Natural killer cell (primary cell): ENCODE measurements around the gene PDZRN3. TPM values are rescaled to one million over a fixed set of nuclear protein-coding genes. Genes with fewer than 3 reads are reported as not detected.

Experiments
- ATAC-seq, 3 donors: fragments of 150-1000 bp in 2 of 3; fragments of 200-7000 bp in 1 of 3; cut with Tn5 transposase; 1 replicate in 1 of 3; 2 replicates in 2 of 3; pipeline ENCODE4 v1.10.0; 2021; ENCODE audit warnings: mild to moderate bottlenecking in 2 of 3, moderate library complexity in 2 of 3
- DNase-seq, 2 donors: peaks; one replicate each; pipeline versions ENCODE4 v3.0.0 to v3.0.0-alpha.2; 2013 to 2021; ENCODE audit warnings: mixed read lengths in 1 of 2
- H3K27ac ChIP-seq: one replicate; pipeline ENCODE4 v1.5.1; 2013; ENCODE audit warnings: mild to moderate bottlenecking, low read length
- H3K27me3 ChIP-seq: one replicate; pipeline ENCODE4 v1.6.1; 2013; ENCODE audit warnings: low read length; ENCODE audit not compliant: control insufficient read depth, insufficient read depth
- H3K36me3 ChIP-seq: one replicate; pipeline ENCODE4 v1.6.1; 2013; ENCODE audit warnings: low read length; ENCODE audit not compliant: control insufficient read depth, insufficient read depth
- H3K4me1 ChIP-seq: one replicate; pipeline ENCODE4 v1.6.1; 2013; ENCODE audit warnings: low read length; ENCODE audit not compliant: control insufficient read depth, insufficient read depth
- H3K4me3 ChIP-seq: one replicate; pipeline ENCODE4 v1.5.1; 2013; ENCODE audit warnings: low read length
- H3K9me3 ChIP-seq: one replicate; pipeline ENCODE4 v1.6.1; 2013; ENCODE audit warnings: low read length; ENCODE audit not compliant: control insufficient read depth, insufficient read depth
- H3K27ac Mint-ChIP-seq, 2 donors: one replicate each; pipeline ENCODE4 v1.8.0; 2022; ENCODE audit warnings: mild to moderate bottlenecking in 2 of 2, mixed read lengths in 2 of 2, moderate library complexity in 1 of 2
- H3K27me3 Mint-ChIP-seq, 2 donors: one replicate each; pipeline ENCODE4 v1.8.0; 2022; ENCODE audit warnings: low read depth in 2 of 2, mixed read lengths in 2 of 2
- H3K36me3 Mint-ChIP-seq: one replicate; pipeline ENCODE4 v1.8.0; 2022; ENCODE audit warnings: mixed read lengths
- H3K4me1 Mint-ChIP-seq, 2 donors: one replicate each; pipeline ENCODE4 v1.8.0; 2022; ENCODE audit warnings: mixed read lengths in 2 of 2
- H3K4me3 Mint-ChIP-seq: one replicate; pipeline ENCODE4 v1.8.0; 2022; ENCODE audit warnings: mild to moderate bottlenecking, moderate library complexity, mixed read lengths
- H3K9me3 Mint-ChIP-seq, 2 donors: one replicate each; pipeline ENCODE4 v1.8.0; 2022; ENCODE audit warnings: mixed read lengths in 2 of 2
- CTCF ChIP-seq: fragments of 200-600 bp; IDR thresholded peaks from one replicate; pipeline ENCODE4 v1.8.0; 2022; ENCODE audit warnings: antibody characterized with exemption
- WGBS: methylation state at CpG from one replicate; pipeline ENCODE4 v1.1.7; 2013; ENCODE audit warnings: missing lambda C conversion rate; ENCODE audit not compliant: insufficient coverage; 5-methylcytosine and 5-hydroxymethylcytosine counted together
- intact Hi-C: fragments of 100-400 bp; cut with micrococcal nuclease; formaldehyde crosslinking; loops from one replicate; pipeline ENCODE4 v1.14.2; 2022
- total RNA-seq, 4 donors: library from RNA; stranded (reverse); fragments of 120-200 nt in 1 of 4; gene quantifications; one replicate each; pipeline versions ENCODE4 v1.2.3 to v1.2.4, GENCODE V29; 2013 to 2022

PDZRN3 gene
- total RNA-seq, 3 donors from 2014 or later (not counting 1 experiment from before 2014, with no cell fraction given): not detected

- Mint-ChIP-seq H3K27me3 (no peaks in the 10 kb centered on the region), H3K36me3 (no peaks in the 10 kb centered on the region), H3K27ac (no peak overlapping the region), H3K4me3 (no peak overlapping the region), H3K4me1 (no peaks in the 10 kb centered on the region), H3K9me3 (no peaks in the 10 kb centered on the region)
- no CpG with 5 or more reads among the region's 1 CpG for WGBS
- no peaks in the 10 kb centered on the region for H3K36me3 ChIP-seq
- ATAC-seq (no peak), DNase-seq (no peak)
- H3K27ac ChIP-seq: no peak overlapping the region
- intact Hi-C loops: no loop called here
- H3K9me3 ChIP-seq: no peaks in the 10 kb centered on the region
- no peaks in the 10 kb centered on the region for H3K4me1 ChIP-seq
- no peaks in the 10 kb centered on the region for H3K27me3 ChIP-seq
- no peak overlapping the region for H3K4me3 ChIP-seq
- TF ChIP-seq CTCF: no peak
Measured at GRCh38 chr3:73432706-73433032, 192.1 kb downstream of the PDZRN3 start.

GRCh38 chr3:73432023-73432705 lies 192.6 kb downstream of the PDZRN3 start:
- H3K9me3 ChIP-seq: no peaks in the 10 kb centered on the region
- intact Hi-C loops: no loop called here
- ATAC-seq: no peak
- H3K27me3 Mint-ChIP-seq: no peaks in the 10 kb centered on the region
- H3K27ac ChIP-seq: no peak overlapping the region
- WGBS: 63% methylated on average over 9 of the region's 9 CpGs
- no peaks in the 10 kb centered on the region for H3K9me3 Mint-ChIP-seq
- no peaks in the 10 kb centered on the region for H3K36me3 ChIP-seq
- DNase-seq: peak in 1 of 2 donors; percentile 19
- TF ChIP-seq CTCF: peak; percentile 37
- no peaks in the 10 kb centered on the region for H3K27me3 ChIP-seq
- H3K4me3 Mint-ChIP-seq: no peak overlapping the region
- H3K4me1 ChIP-seq: no peaks in the 10 kb centered on the region
- H3K27ac Mint-ChIP-seq: no peak overlapping the region
- no peak overlapping the region for H3K4me3 ChIP-seq
- no peaks in the 10 kb centered on the region for H3K4me1 Mint-ChIP-seq
- no peaks in the 10 kb centered on the region for H3K36me3 Mint-ChIP-seq

- 77% methylated on average over 6 of the region's 6 CpGs for WGBS
- intact Hi-C loops: no loop called here
- no peak for DNase-seq
Measured at GRCh38 chr3:73431183-73431900, 193.4 kb downstream of the PDZRN3 start.

More at GRCh38 chr3:73431183-73431900, 193.4 kb downstream of the PDZRN3 start:
- ATAC-seq: no peak
- Histone ChIP-seq H3K4me1 (no peaks in the 10 kb centered on the region), H3K9me3 (no peaks in the 10 kb centered on the region), H3K27ac (no peak overlapping the region), H3K36me3 (no peaks in the 10 kb centered on the region), H3K4me3 (no peak overlapping the region), H3K27me3 (no peaks in the 10 kb centered on the region)
- no peak overlapping the region for H3K4me3 Mint-ChIP-seq
- H3K4me1 Mint-ChIP-seq: no peaks in the 10 kb centered on the region
- no peak overlapping the region for H3K27ac Mint-ChIP-seq
- no peaks in the 10 kb centered on the region for H3K27me3 Mint-ChIP-seq
- no peaks in the 10 kb centered on the region for H3K36me3 Mint-ChIP-seq
- no peak for TF ChIP-seq CTCF
- no peaks in the 10 kb centered on the region for H3K9me3 Mint-ChIP-seq
